HG02840 (cell line): ENCODE data around the gene NKX6-2.
"Not testable (repeated sequence)": the region's sequence is repeated elsewhere in the genome, so short reads cannot be mapped to it uniquely, and the experiment has no call there.

Experiments used
- ATAC-seq: cut with Tn5 transposase; IDR thresholded peaks from one replicate; pipeline ENCODE4 v1.9.1; 2021; ENCODE audit warnings: mild to moderate bottlenecking, moderate library complexity, moderate number of reproducible peaks; ENCODE audit not compliant: unreplicated experiment, low FRiP score

Gene NKX6-2

DNA sequence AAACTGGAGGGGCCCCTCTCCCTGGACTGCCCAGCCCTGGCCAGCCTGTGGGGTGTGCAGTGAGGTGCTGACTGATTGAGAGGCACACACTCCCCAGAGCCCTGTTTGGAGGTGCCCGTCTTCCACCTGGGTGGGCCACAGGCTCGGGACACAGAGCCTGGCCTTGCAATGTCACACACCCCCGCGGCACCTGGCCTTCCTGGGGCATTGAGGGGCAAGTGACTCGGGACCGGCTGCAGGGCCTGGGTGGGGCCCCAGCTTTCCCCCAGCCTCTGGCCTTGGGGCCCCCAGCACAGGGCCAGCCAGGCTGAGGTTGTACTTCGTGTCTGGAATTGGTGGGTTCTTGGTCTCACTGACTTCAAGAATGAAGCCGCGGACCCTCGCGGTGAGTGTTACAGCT, 13.9 kb upstream of the NKX6-2 start:
- no peak for ATAC-seq

DNA sequence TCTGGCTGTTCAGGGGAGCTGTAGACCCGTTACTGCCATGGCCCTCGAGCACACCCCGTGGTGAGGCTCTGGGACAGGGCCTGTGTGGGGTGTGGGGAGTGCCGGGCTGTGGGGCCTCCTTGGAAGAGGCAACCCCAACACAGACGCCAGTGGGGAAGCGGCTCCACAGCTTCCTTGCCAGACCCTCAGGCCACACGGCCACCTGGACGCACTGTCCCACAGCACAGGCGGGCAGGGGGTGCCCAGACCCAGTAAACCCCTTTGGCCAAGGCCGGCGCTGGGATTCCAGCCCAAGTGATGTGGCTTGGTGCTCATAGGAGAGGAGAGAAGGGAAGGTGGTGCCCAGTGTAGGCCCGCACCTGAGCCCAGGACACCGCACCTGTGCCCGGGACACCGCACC, 12.9 kb upstream of the NKX6-2 start:
- ATAC-seq = no peak

DNA sequence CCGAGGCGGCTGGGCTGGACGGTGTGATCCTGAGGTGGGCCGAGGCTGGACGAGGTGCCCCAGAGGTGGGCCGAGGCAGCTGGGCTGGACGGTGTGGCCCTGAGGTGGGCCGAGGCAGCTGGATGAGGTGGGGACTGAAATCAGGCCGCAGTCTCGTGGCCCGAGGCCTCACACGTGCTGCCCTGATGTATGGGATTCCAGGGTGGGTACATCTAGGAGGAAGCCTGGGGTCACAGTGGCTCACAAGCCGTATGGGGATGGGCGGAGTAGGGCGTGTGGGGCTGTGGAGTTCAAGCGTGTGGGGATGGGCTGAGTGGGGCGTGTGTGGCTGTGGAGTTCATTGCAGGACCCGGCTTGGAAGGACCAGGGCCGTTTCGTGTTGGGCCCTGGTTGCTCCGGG, 12.5 kb upstream of the NKX6-2 start:
- no peak for ATAC-seq

DNA sequence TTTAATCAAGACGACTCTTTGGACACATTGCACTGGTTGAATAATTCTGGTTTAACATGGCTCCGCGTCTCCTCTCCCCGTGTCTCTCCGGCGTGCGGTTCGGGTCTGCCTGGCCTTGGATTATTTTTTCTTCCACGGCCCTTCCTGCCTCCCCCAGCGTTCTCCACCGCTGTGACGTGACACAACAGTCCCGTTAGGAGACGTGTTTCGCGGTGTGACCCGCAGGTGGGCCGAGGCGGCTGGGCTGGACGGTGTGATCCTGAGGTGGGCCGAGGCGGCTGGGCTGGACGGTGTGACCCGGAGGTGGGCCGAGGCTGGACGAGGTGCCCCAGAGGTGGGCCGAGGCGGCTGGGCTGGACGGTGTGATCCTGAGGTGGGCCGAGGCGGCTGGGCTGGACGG, 12.0 kb upstream of the NKX6-2 start:
- ATAC-seq = not testable (repeated sequence)

DNA sequence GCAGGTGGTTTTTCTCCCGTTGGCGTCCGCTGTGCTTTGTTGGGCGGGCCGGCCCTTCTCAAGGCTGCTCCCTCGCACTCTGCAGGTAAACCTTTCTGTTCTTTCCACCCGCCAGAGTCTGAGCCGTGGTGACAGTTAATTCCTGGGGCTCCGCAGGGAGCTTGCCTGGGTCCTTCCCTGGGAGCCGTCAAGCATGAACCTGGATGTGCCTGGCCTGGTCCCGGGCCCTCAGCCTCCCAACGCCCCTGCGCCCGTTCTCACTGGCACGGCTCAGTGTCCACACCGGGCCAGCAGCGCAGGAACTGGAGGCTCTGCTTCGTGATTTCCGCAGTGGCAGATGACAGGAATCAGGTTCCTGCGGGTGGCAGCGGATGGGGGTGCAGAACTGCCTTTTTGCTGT, 10.9 kb upstream of the NKX6-2 start:
- no peak for ATAC-seq

DNA sequence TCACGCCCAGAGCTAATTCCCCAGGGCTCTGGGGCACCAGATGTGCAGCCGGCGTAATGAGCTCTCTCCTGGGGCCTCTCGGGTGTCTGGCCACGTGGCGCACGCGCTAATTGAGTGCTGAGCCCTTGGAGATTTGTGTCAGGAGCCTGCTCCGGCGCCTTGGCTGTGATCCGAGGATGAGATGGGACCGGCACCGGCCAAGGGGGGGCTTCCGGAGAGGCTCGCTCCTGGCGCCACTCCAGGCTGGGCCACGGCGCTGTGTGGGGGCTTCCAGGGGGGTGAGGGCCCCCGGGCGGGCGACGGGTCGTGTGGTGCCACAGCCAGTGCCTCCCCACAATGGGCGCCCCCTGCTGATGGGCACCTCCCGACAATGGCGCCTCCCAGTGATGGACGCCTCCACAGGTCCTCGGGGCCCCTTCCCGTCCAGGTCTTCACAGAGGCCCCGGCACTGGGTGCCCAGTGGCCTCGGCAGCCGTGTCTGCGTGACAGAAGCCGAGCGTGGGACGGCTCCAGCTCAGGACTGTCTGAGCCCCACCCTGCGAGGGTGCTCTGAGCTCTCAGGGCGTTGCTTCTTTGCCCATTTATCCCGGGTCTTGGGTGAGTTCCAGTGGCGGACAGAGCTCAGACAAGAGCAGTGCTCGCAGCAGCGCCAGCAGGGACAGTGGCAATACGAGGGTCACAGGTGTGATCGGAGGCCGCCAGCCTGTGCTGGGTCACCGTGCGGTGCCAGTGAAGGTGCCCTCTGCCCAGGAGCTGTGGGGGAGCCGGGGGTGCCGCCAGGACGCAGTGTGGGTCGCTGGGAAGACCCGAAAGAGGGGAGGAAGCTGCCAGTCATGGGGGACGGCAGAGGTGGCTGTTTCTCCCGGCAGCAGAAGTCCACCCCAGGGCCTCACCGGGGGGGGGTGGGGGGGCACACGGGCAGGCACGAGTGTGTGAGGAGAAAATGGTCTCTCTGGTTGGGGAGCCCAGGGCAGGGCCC, 8.2 kb upstream of the NKX6-2 start:
- ATAC-seq = no peak

DNA sequence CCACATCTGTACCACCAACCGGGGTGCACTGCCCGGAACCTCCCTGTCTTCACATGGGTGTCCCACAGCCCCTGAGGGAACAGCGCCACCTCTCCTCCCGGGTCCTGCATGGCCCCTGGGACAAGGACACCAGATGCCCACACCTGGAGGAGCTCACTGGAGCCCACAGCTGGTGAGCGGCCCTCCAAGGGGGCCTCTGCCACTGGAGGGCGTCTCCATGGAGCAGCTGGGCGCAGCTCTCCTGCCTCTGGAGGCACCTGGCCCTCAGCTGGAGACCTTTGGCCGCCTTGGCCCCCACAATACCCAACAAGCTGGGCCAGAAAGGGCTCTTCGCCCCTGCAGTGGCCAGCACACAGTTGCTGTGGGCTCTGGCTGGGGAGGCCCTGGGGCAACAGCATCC, 7.3 kb upstream of the NKX6-2 start:
- ATAC-seq = no peak

DNA sequence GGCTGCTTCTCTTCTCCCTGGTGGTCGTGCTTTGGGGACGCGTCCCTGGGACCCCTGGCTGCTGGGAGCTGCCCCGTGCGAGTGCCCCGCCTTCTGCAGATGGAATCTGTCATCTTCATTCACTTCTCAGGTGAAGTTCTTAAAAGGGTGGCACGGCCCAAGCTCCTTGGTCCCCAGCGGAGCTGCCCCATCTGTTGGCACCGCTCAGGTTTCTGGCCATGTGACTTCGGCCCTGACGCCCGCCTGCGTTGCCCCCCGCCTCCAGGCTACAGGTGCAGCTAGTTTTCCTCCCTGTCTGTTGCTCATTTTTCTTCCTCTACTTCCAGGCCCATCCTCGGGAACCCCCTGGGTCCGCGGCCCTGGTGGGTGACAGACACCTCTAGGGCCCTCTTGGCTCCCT, 6.8 kb upstream of the NKX6-2 start:
- ATAC-seq = no peak

DNA sequence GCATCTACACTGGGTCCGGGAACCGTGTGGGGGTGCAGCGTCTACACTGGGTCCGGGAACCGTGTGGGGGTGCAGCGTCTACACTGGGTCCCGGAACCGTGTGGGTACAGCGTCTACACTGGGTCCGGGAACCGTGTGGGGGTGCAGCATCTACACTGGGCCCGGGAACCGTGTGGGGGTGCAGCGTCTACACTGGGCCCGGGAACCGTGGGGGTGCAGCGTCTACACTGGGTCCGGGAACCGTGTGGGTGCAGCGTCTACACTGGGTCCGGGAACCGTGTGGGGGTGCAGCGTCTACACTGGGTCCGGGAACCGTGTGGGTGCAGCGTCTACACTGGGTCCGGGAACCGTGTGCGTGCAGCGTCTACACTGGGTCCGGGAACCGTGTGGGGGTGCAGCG, 6.2 kb upstream of the NKX6-2 start:
- not testable (repeated sequence) for ATAC-seq

DNA sequence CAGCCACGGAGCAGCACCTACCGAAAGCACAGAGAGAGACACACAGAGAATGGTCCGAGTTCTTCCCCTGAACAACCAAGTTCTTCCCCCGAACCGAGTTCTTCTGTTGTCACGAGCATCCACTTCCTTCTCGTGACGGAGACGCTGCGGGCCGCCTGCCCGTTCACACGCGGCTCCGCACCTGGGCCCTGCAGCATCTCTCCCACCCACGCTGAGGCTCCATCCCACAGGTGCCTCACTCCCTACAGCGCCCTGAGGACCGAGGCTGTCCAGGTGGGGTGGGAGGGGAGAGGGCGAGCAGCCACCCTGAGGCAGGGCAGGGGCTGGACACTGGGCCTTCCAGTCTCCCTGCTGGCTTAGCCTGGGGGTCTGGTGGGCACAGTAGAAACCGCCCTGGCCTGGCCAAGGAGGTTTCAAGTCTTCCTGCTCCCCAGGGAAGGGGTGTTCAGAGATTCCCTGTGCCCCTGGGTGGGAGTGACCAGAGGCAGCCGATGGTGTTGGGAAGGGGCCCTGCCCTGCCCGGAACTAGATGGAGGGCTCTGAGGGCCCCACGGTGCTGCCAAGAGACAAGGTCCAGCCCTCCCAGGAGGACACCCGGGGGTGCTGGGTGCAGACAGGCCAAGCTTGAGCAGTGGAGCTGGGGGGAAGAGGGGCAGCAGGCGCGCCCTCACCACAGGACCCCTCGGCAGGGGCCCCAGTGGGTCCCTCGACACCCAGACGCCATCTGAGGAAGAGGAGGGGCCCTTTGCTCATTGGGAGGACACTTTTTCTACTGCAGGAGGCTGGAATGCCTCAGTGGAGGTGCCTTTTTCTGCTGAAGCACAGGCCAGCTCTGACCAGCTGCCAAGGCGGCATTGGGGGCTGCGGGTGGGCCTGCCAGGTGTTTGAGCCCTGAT, 5.2 kb upstream of the NKX6-2 start:
- ATAC-seq = no peak

DNA sequence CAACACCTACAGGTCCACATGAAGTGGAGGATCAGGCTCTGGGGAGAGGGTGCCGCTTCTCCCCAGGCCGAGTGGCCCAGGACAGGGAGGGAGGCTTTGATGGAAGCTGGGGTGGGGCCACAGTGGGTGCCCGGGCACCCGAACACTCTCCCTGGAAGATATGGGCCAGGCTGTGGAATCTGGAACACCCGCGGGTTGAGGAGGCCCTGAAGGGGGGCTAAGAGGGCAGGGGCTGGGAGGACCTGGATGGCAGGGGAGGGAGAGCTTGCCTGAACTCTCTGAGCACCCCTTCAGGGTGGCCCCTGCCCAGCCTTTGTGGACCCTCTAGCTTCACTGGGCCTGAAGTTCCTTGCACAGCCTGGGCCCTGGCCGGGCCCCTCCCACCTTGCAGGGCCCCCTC, 4.5 kb upstream of the NKX6-2 start:
- no peak for ATAC-seq

DNA sequence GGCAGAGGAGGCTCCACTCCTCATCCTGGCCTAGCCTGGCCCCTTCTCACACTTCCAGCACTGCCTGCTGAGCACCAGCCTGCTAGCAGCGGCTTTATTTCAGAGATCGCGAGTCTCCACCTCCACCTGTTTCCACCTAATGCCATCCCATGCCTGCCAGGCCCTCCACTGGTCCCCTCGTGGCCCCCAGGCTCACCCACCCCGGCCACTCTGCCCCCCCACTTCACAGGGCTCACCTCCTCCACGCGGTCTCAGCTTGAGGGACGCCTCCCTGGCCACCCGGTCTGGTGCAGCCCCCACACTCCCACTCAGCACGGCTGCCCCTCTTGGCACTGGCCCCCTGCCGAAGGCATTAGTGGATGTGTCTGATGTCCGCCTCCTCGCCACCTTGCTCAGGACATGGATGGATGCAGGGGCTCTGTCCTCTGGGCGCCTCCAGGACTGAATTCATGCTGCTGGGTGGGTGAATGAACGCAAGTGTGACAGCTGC, 3.8 kb upstream of the NKX6-2 start:
- ATAC-seq = no peak

DNA sequence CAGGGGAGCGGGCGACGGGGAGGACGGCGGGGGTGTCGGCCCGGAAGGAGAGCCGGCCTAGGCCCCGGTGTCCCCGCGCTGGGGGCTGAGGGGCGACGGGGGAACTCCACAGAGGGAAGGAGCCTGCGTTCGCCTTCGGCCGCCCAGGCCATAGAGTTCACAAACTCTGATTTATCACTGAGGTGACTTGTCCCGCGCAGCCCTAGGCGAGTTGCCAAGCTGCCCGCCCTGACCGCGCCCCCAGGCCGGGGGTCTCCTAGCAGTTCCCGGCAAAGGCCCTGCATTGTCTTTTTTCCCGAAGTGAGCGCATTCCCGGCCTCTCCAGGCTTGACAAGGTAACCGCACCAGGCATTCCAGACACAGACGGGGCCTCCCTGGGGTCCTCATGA, 2.9 kb upstream of the NKX6-2 start:
- ATAC-seq = no peak

DNA sequence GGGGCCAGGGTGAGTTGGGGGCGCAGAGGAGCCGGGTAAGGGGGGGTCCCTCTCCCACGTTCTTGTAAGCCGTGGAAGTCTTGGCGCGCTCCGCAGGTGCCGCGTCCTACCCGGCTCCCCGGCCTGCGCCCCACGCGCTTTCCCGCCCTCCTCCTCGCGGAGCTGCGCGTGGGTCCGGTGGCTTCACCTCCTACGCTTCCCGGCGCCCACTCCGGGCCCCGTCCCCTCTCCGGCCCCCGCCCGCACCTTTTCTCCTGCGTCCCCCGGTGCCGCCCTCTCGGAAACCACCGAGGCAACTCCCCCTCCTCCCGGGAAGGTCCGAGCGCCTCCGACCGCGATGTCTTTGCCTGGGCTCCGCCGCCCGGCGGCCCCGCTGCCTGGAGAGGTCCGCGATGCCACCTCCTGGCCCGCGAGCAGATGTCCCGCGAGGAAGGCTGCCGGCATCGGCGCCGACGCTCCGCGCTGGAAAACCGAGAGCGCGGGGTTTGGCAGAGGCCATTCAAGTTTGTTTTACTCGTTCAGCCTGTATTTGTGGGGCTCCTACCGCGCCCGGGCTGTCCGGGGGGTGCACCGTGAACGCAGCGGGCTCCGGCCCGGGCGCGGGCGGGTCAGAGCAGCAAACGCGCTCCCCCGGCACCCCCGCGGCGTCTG, 2.4 kb upstream of the NKX6-2 start:
- no peak for ATAC-seq

DNA sequence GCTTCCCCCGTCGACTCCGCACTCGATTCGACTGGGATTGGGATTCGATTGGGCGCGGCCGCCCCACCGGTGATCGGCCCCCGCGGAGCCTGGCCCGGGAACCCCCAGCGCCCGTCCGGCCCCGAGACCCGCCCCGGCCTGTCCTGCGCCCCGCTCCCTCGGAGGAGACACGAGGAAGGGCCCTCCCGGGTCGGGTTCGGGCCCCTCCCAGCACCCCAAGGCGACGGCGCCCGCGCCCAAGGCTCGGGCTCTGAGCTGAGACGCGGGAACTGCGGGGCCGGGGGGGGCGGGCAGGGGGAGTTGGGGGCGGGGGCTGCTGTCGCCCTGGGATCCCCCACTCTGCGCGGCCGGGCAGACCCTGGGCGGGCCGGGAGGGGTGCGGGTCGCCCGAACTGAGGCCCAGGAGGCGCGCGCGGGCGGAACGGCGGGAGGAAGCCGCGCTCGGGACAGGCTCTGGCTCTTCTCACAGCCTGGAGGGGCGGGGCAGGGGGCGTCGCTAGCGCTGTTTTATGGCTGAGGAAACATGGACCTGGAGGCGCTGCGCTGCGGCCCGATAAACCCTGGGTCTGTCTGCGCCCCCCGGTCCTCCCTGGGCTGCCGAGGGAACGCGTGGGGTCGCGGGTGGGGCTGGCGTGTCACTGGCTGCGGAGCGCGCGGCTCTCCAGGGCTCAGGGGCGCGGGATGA, 1.7 kb upstream of the NKX6-2 start:
- ATAC-seq = no peak

DNA sequence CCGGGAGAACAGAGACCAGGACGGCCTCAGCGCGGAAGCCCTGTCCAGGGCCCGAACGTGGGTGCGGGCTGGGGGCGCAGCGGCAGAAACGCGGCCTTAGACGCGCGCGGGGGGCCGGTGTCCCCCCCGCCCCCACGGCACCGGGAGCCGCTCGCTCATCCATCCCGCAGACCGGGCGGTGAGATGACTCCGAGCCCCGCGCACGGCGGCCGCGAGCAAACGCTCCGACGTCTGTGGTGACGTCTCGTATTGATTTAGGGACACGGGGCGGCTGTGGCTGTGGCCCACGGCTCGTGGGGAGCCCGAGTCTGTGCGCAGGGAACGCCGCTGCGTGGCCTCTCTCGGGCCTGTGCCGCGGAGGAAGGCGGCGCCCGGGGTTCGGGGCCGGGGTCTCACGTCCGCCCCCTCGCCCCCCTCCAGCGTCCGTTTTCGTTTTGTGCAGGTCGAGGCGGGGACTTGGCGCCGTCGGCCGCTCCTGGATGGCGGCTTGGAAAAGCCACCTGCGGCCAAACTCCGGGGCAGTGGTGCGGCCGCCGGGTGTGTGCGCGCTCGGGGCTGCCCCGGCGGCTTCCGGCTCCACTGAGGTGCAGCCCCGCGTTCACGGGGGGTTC, 1.0 kb upstream of the NKX6-2 start:
- ATAC-seq = no peak

DNA sequence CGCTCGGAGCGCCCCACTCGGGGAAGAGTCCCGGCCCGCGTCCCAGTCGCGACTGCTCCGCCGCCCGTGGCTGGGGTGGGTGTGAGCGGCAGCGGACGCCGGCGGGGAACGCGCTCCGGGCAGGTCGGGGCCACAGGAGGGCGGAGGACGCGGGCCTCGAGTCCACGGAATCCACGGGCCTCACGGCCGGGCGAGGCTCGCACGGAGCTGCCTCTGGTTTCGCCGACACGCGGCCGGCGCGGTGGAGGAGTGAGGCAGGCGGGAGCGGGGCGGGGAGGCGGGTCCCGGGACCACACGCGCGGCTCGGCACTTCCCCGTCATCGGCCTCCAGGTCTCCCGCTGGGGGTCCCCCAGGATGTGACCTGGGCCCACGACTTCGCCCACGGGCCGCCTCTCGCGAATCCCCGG, 533 bp upstream of the NKX6-2 start:
- ATAC-seq = no peak

DNA sequence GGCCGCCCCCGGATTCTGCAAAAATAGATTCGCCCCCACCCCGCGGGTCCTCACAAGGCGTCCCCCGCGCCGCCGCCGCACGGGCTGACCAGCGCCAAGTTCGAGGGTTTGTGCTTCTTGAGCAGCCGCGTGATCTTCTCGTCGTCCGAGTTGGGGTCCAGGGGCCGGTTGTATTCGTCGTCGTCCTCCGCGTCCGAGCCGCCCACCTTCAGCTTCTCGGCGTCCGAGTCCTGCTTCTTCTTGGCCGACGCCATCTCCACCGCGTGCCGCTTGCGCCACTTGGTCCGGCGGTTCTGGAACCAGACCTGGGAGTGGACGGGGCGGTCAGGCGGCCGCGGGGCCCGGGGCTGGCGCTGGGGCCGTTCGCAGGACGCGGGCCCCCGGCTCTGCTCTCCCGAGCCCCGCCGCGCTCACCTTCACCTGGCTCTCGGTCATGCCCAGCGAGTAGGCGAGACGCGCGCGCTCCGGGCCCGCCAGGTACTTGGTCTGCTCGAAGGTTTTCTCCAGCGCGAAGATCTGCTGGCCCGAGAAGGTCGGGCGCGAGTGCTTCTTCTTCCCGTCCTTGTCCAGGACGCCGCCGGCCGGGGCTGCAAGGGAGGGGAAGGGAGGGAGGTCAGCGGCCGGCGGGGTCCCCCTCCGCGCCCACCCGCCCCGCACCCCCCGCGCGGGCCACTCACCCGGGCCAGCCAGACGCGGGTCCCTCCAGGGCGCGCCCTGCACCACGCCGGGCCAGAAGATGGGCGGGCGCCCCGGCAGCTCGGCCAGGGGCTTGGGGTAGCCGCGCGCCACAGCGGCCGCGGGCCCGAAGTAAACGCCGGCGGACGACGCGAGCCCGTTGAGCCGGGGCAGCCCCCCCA, 853 bp downstream of the NKX6-2 start:
- no peak for ATAC-seq
